ENCODE measurements around the gene DNMT3B.

The DNMT3B gene

DNA sequence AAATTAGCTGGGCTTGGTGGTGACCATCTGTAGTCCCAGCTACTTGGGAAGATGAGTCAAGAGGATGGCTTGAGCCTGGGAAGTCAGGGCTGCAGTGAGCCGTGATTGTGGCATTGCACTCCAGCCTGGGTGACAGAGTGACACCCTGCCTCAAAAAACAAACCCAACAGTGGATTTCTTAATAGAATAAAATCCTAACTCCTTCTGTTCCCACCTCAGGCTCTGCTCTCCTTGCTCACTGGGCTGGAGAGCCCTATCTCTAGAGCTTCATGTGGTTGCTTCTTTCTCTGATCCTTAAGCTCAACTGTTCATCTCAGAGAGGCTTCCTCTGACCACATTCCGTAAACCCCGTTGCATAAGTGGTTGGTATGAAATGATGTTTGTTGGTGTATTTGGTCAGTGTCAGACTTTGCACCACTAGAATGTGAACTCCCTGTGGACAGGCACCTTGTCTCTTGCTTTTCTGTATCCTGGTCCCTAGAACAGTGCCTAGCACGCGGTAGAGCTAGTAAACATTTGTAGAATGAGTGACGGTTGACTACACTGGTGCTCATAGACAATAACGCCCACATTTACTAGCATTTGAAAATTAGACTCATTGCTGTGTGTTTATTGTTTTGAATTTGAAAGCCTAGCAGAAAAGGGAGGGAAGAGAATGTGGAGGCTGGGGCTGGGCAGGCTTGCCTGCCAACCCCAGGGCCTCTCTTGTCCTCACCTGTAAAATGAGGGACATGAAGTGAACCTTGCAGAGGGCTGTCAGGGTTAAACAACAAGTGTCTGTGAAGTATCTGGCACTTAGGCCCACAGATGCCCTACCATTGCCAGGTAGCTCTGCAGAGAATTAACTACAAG lies 61.8 kb downstream of the DNMT3B start:
- no peak for DNase-seq (ENCODE audit: low read depth in 2 of 2)

DNA sequence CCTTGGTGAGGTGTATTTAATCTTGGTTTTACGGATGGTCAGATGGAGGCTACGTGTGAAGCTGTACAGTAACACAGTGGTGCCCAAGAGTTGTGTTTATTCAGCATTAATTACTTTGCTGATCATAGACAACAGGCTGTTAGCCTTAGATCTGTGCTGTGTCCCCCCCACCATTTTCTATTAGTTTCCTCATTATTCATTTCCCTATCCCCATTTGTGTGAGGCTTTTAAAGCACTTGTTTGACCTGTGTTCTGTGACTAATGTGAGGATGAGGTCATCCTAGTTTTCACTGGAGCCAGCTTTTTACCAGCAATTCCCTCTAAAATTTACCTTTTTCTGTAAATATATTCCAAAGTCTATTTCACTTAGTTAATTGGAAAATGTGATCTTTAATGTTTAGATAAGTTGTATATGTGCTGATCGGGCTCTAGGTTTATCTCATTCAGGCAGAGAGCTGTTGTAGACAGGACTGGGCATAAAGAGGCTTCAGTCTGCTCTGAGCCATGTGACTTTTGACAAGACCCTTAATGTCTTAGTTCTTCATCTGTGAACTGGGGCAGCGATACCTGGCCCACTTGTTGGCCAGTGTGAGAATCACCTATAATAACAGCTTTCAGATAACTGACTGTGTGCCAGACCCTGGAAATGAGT lies 66.0 kb downstream of the DNMT3B start:
- DNase-seq (ENCODE audit: low read depth in 2 of 2): no peak

DNA sequence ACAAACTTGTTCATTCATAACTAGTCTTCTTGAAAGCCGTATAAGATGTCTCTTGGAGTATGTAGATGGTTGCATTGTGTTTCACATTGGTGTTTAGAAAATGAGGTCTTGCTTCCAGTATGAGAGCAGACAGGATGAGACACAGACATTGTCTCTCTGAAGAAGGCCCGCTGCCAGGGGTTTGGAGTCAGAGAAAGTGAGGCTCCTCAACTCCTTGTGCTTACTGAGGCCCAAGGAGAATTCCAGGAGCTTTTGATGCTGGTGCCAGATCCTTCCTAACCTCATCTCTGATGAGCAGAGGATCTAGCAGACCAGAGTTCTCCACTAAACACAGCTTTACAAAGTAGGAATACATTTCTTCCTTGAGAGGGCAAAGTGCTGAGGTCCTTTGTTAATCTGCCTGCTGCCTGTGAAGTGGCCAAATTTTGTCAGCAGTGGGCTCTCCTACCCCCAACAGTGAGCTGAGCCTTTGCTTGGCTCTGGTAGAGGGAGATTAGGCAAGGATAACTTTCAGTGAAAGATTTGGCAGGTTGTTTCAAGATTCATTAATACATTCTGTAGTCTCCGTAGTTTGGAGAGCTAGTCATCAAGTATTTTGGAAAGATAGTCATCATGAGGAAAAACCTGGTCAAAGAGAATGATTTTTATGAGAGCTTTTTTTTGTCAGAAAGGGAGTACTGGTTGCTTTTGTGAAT lies 67.3 kb downstream of the DNMT3B start:
- no peak for DNase-seq (ENCODE audit: low read depth in 2 of 2)

DNA sequence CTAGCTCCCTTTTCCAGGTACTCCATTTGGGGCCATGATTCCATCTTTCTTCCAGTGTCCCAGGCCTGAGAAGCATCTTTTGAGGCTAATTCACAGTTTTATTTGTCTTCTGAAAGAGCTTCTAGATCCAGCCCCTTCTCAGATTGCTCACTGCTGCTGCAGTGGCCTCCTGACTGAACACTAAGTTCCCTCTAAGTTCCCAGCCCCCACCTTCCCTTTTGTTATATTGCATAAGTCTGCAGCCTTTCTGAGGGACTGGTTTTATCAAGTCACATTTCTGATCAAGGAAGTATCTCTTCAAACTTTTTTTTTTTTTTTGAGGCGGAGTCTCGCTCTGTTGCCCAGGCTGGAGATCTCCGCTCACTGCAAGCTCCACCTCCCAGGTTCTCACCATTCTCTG lies 68.3 kb downstream of the DNMT3B start:
- DNase-seq (ENCODE audit: low read depth in 2 of 2): no peak

DNA sequence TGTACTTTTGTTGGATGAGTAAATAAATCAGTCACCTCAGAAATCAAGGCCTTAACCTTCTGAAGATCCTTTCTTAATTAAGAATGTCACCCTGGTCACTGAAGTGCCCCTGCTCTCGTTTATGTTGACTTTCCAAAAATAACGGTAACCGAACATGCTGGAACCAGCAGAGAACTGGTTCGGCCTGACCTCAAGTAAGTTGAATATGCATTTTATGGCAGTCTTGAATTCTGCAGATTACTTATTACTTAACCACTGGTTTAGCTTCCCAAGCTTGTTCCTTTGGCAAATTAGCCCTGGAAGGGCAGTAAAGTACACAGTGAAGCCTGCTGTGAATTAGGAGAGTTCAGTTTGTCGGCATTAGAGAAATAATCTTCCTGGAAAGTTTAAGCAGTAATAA lies 69.8 kb downstream of the DNMT3B start:
- no peak for DNase-seq (ENCODE audit: low read depth in 2 of 2)

DNA sequence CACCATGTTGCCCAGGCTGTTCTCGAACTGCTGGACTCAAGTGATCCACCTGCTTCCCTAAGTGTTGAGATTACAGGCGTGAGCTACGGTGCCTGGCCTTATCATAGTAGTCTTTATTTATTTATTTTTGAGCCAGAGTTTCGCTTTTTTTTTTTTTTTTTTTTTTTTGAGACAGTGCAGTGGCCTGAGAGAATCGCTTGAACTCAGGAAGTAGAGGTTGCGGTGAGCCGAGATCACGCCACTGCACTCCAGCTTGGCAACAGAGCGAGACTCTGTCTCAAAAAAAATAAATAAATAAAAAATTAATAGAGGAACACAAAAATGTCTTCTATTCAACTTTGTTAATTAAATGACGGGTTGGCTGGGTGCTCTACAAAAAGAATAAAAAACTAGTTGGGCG lies 70.5 kb downstream of the DNMT3B start:
- no peak for DNase-seq (ENCODE audit: low read depth in 2 of 2)

DNA sequence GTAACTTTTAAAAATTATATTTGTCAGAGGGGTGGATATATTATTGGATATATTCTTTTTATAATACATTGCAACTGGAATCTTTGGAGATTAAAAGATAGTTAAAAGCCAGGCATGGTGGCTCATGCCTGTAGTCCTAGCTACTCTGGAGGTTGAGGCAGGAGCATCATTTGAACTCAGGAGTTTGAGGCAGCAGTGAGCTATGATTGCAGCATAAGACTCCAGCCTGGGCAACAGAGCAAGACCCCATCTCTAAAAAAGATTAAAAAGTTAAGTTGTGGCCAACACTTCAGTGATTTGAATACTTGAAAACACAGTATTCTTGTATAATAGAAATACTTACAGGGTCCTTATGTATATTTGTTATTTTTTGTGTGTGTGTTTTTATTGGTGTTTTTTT lies 72.8 kb downstream of the DNMT3B start:
- no peak for DNase-seq (ENCODE audit: low read depth in 2 of 2)

DNA sequence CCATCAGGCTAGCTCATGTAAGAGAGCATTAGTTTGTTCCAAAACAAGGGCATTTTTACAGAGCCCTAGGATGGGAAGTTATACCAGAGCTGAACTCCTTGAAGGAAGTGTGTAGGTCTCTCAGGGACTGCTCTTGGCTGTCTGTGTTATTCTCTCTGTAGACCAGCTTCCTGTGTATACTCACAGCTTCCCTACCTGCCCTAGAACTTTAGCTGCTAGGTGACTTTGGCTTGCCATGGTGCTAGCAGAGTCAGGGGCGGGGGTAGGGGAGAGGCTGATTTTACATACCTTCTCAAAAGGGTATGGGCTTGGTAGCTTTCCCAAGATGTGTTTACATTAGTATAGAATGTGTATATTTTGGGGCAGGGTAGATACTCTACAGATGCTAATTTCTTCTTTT lies 75.0 kb downstream of the DNMT3B start:
- no peak for DNase-seq (ENCODE audit: low read depth in 2 of 2)

DNA sequence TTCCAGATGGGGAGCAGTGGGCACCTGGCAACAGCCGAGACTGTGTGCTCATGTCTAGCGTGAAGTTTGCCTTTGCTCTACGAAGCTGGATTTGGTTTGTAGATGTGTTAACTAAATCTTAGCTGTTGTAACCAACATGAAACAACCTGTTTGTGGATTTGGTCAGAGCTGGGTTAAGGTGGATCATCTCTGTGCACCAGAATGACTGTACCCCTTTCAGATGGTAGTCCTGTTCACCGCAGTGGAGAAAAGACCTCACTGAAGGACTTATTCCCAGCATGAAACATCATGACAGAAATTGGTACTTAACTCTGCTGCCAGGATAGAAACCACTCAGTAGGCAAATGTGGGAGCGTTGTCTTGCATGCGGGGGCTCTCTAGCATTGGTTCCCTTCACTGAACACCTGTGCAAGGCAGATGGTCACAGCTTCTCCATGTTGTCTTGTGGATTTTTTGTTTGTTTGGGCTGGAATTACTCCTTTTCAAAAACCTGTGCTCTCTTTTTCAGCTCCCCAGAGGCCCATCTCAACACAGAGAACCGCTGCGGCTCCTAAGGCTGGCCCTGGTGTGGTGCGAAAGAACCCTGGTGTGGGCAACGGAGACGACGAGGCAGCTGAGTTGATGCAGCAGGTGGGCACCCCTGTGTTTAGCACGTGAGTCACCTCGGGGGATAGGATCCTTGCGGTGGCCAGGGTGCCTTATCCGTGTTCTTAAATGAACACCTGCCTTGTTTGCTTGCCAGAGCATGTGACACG lies 77.2 kb downstream of the DNMT3B start:
- no peak for DNase-seq (ENCODE audit: low read depth in 2 of 2)

DNA sequence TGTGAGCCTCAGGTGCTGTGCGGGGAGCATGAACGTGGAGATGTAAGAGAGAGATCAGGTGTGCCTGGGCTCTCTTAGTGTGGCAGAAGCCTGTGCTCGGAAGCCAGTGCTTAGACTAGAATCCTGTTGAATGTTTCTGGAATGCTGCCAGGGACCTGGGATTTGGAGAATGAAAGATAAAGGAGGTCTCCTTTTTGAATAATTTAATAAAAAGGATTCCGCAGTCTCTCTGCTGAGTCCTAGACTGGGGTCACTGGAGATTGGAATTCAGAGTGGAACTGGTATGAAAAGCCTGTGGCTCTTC lies 77.7 kb downstream of the DNMT3B start:
- no peak for DNase-seq (ENCODE audit: low read depth in 2 of 2)

DNA sequence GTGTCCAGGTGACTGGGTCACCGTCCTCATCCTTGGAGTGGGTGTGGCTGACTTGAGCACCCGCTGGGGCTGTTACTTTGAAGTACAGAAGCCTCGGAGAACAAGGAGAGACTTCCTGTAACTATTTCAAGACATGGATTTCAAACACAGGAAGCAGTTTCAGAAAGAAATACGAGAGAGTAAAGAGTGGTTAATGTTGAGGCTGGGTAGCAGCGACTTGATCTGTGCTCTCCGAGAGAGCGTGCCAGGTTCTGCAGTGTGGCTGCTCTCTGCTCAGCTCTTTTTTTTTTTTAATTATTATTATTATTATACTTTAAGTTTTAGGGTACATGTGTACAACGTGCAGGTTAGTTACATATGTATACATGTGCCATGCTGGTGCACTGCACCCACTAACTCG lies 79.0 kb downstream of the DNMT3B start:
- no peak for DNase-seq (ENCODE audit: low read depth in 2 of 2)

DNA sequence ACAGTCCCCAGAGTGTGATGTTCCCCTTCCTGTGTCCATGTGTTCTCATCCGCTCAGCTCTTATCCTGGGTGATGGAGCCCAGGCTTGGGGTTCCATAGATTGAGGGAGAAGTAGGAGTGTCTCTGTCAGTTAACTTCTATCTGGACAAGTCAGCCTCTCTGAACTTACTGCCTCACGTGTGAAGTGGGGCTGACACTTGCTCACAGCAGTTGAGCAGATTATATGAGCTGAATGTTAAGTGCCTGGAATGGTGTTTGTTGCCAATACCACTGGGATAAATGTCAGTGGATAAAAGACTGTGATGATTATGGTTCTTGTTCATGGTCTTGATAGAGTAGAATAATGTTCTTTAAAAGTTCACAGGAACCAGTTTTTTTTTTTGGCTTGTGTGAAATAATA lies 79.4 kb downstream of the DNMT3B start:
- DNase-seq (ENCODE audit: low read depth in 2 of 2): no peak

DNA sequence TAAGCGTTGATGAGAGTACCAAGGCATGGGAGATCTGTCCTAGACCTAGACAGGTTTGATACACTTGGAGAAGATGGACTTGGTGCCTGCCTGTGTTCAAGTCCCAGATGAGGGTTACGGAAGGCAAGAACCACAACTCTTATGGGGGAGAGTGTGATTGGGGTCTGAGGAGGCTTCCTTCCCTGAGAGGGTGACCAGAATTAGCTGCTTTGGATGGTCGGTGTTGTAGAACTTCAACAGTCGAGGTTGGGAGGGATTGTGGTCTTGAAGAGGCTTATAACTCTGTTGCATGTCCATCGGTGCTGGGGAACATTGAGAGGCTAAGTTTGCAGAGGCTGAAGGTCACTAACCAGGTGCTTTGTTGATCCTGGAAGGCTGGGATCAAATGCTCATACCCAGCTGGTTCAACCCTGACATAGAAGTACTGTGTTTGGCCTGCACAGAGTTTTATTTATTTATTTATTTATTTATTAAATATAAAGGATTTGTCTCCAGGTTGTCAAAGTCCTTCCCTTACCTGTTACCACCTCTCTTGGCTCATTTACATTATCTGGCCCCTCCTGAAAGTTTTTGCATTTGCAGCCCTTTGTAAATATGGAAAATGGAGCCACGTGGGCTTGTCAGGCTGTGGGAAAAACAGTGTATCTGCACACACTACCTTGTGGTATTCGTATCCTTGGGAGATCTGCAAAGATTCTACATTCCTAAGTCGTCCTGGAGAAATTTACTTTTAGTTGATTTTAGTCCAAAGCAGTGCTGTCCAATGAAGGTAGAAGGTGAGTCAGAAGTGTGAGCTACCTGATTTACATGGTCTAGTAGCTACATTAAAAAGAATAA lies 80.7 kb downstream of the DNMT3B start:
- DNase-seq (ENCODE audit: low read depth in 2 of 2): no peak

DNA sequence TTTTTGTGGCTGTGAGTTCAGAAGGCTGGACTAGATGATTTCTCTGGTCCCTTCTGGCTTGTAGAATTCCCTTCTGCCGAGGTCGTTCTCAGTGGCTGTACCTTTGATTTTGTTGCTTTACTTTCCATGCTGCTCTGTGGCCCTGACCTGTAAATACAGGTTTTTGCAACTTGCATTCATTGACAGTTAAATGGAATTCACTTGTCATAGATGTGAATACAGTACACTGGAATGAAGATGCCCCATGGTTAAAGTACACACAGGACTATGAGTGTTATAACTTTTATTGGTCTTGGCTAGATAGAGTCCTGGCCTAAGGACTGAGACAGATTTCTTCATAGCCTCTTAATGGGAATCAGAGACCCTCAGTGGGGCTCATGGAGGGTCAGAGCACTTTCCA lies 83.6 kb downstream of the DNMT3B start:
- no peak for DNase-seq (ENCODE audit: low read depth in 2 of 2)

DNA sequence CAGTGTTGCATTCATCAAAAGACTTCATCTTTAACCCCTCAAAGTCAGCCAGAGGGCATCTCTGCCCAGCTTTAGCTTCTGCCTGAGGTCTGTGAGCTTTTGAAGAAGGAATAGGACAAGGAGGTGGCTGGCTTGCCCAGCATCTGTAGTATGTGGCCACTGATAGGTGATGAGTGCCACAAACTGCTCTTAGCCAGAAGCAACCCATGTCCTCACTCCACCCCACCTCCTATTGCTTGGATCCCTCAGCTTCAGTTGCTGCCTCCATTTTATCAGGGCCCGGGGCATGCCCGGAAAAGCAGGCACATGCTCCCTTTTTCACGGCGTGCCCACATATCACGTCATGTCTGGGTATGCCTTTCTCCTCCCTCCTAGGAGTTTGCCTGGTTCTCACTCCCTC lies 84.7 kb downstream of the DNMT3B start:
- DNase-seq (ENCODE audit: low read depth in 2 of 2): no peak

DNA sequence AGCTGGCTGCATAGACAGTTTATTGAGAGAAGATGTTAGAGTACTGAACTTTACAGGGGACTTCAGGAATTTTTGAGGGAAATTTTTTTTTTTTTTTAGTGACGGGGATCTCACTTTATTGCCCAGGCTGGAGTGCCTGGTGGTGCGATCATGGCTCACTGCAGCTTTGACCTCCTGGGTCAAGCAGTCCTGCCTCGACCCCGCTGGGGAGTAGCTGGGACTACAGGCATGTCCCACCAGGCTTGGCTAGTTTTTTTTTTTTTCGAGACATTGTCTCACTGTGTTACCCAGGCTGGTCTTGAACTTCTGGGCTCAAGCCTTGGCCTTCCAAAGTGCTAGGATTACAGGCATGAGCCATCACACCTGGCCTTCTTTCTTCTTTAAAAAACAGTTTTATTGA lies 85.8 kb downstream of the DNMT3B start:
- no peak for DNase-seq (ENCODE audit: low read depth in 2 of 2)

DNA sequence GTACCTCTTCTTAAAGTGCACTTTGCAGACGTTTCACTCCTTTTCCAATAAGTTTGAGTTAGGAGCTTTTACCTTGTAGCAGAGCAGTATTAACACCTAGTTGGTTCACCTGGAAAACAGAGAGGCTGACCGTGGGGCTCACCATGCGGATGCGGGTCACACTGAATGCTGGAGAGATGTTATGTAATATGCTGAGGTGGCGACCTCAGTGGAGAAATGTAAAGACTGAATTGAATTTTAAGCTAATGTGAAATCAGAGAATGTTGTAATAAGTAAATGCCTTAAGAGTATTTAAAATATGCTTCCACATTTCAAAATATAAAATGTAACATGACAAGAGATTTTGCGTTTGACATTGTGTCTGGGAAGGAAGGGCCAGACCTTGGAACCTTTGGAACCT lies 86.7 kb downstream of the DNMT3B start:
- no peak for DNase-seq (ENCODE audit: low read depth in 2 of 2)

DNA sequence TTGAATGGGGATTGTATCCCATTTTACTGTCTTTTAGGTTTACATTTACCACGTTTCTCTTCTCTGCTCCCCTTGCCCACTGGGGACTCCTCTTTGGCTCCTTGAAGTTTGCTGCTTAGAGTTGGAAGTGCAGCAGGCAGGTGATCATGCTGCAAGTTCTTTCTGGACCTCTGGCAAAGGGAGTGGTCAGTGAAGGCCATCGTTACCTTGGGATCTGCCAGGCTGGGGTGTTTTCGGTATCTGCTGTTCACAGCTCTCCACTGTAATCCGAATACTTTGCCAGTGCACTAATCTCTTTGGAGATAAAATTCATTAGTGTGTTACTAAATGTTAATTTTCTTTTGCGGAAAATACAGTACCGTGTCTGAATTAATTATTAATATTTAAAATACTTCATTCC lies 87.4 kb downstream of the DNMT3B start:
- no peak for DNase-seq (ENCODE audit: low read depth in 2 of 2)

DNA sequence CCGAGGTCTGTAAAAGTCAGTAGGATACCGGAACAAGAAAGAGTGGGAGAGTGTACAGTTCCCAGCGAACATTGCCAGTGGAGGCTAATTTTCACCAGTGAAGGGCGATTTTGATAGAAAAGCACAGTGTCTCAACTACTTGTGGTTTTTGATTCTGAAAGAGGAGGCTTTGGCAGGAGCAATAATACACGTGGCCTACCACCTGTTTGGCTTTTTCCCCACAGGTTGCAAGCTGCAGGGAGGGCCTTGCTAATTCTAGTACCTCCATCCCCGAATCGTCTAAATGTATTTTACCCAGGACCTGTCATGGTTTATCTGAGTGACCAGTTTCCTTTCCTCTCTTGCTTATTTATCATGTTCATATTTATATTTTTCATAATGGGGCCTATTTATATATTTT lies 93.2 kb downstream of the DNMT3B start:
- no peak for DNase-seq (ENCODE audit: low read depth in 2 of 2)

DNA sequence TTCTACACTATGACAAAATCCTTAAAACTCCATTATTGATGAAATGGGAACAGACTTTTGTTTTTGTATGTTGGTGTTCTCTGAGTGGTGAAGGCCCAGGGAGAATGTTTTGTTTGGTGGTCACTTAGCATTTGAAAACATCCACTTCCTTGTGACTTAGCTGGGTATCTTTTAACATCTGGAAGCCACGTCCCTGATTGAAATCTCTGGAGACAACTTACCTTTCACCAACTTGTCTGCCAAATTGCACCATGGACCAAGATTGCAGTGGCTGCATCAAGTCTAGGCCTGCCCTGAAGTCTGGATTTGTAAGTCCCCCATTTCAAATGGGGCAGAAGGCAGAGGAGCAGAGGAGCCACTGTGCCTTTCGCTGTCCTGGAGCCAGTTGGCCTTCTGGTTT lies 96.0 kb downstream of the DNMT3B start:
- DNase-seq (ENCODE audit: low read depth in 2 of 2): no peak

Data from stimulated activated CD8-positive, alpha-beta memory T cell treated with anti-CD3 and anti-CD28 coated beads, Interleukin-2, amount 100 ng/mL, for 48 hours (primary cell).